DMS153 (cell line): ENCODE measurements around the gene PPP1R15B.

Source experiments
- DNase-seq: peaks from one replicate; lab custom pipeline; 2025; lab: John Stamatoyannopoulos, UW

Gene PPP1R15B

DNA sequence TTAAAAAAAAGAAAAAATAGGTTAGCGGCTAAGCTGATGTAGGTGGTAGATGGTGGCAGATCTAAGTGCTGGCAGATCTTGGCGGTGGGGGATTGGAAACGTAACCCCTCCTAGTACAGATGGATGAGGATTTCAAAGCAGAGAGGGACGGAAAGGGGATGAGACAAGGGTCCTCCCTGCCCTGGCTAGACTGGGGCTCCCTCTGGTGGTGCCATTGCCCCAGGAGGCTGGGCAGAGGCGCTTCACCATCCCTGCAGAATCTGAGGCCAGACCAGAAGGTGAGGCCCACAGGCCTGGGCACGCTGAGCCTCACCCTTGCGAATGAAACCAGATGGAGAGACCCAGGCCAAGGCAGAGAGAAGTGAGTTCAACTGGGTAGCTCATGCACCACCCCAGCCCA is 44.9 kb downstream of the PPP1R15B start:
- DNase-seq = no peak

DNA sequence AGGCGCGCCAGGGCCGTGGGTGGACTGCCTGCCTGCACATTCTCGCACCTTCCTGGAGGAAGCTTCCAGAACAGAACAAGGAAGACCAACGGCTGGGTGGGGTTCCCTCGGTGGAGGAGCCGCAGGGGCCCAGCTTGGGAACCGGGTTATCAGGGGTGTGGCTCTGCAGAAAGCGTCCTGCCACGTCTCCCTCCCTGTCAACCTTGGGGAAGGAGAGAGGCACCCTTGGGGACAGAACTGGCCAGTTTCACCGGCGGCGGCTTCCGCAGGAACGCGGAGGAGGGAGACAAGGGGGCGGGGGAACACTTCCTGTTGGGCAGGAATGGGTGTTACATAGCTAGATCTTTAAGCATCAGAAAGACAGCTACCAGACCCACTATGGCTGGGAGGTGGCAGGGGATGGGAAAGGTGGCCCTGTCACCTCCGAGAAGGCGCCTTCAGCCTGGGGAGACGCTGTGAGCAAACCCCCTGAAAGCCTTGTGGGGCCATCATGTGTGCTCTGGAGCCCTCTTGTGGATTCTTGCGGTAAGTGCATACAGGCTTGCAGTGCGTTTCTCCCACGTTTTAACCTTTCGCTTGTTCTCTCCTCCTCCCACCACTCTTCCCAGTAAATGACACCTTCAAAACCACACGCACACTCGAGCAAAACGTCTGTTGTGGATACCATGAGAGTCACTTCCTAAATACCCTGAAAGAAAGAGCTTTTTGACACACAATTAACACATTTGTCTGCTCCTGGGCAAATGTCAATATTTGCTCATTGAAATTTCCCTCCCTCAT is 48.1 kb downstream of the PPP1R15B start:
- DNase-seq = peak; percentile 77

DNA sequence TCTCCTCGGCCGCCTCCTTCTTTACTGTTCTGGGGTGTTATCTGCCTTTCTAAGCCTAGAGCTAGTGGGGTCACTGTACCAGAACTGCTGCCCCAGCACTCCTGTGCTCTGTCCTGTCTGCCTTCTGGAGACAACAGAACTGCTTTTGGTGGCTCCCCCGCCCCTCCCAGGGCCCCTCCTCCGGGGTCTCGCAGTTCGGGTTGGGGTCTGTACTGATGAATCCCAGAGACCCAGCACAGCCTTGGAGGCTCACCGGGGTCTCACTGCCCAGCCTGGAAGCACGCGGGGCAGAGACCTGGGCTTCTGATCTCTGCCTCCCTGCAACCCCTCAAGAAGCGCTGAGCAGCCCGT is 48.7 kb downstream of the PPP1R15B start:
- no peak for DNase-seq

DNA sequence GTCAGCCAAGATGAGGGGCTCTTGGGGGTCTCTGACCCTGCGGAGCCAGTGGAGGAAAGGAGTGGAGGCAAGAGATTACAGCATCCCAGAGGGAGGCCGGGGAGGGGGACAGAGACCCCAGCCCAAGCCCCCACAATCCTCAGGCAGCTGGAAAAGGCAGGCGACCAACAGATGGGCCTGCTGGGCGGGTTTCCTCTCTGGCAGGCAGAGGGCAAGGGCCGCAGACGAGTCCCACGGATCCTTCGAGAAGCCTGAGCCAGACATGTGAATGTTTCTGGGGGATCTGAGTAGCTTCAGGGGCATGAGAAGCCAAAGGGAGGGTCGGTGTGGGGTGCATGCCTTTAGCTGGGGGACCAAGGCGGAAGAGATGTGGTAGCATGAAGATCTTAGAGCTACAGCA is 49.8 kb downstream of the PPP1R15B start:
- DNase-seq = no peak

DNA sequence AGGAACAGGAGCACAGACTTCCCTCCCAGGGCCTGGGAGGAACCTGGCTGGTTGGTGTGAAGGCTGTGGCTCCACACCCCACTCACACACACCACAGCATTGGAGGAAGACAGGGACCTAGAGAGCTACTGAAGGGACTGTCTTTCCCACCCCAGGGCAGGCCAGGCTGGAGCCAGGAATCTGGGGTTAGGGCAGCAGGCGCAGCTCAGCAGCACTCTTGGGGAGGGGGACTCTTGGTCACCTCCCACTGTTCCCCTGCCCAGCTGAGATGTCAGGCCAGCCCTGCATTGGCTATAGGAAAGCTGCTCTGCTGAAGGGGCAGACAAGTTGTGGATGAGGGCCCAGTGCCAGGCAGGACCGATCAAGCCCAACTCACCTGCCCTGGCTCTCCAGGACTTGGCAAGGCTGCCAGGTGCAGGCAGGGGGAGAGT is 50.3 kb downstream of the PPP1R15B start:
- no peak for DNase-seq

DNA sequence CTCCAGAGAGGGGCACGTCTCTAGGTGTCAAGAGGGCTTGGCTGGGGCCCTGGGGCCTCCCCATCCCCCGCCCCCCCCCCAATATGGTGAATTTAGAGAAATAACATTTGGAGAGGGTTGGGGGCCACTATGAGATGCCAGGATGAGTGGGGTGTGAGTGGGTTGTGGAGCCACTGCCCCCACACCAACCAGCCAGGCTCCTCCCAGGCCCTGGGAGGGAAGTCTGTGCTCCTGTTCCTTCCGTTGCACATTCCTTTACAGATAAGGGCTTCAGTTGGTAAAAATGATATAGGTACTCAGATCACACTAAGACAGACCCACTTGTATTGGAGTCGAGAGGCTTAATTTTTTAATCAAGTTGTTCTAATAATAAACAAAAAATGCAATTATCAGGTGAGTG is 51.3 kb downstream of the PPP1R15B start:
- DNase-seq = no peak

DNA sequence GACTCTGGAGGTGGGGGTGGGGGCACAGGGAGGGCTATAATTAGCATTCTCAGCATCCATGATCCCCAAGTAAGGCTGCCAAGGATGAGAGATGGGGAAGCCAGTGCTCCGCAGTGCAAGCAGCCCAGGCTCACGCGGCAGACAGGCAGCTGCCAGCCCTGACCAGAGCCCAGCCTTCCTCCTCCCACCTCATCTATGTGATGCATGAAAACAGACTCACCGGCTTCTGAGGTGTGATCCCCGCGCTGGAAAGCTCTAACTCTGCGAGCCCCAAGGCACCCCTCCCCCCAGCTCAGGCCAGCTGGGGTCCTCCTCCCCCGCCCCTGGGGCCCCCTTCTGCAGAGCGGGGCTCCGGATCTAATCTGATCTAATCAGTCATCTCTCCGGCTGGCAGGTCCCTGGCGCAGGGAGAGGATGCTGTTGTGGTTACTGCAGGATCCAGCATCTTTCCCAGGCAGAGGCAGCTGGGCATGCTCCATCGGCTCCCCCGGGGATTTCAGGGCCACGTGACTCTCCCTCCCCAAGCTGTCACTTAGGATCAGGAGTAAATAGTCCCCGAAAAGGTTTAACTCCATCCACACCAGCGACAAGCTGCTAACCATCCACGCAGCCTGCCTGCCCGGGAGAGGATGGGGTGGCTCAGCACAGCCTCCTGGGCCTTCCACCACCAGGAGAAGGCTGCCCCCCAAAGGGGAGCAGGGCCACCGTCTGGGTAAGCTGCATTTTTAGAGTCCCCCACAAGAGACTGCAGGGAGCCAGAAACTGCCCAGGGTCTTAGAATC is 52.0 kb downstream of the PPP1R15B start, which contains the start of gene PLEKHA6:
Gene PLEKHA6 (minus strand): TSS at position 456 of the 782 bp plus-strand sequence. CDS start 86,202 bp downstream, outside the sequence.
- peak; percentile 80 for DNase-seq

DNA sequence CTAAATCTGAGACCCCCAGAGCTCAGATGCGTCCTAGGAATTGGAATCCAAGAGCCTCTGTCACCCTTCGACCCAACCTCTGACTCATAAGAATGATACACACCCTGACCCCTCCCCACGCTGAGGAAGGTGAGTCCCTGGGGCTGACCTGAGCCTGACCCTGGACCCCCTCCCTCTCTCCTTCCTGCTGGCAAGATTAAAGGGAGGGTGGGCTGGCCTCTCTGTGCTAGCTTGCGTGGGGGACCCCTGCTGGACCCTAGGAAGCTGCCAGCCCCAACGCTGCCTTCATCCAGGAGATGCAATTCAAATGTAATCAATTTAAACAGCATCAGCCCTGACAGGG is 52.5 kb downstream of the PPP1R15B start:
- DNase-seq = no peak

DNA sequence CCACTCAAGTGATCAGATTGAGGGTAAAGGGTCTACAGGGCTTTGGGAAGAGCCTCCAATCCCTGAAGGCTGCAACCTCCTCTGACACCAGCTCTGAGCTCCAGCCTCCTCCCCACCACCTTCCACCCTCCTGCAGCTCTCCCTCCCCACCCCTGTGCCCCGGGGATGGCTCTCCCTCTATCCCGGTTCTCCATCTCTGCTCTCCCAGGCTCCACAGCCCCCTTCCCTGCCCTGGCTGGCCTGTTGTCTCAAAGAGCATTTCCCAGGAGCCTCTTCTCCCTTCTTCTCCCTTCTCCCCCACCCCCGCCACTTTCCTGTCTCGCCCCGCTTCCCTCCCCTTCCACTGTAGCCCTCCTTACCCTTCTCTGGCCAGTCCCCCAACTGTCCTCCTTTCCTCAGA is 53.0 kb downstream of the PPP1R15B start:
- DNase-seq = no peak

DNA sequence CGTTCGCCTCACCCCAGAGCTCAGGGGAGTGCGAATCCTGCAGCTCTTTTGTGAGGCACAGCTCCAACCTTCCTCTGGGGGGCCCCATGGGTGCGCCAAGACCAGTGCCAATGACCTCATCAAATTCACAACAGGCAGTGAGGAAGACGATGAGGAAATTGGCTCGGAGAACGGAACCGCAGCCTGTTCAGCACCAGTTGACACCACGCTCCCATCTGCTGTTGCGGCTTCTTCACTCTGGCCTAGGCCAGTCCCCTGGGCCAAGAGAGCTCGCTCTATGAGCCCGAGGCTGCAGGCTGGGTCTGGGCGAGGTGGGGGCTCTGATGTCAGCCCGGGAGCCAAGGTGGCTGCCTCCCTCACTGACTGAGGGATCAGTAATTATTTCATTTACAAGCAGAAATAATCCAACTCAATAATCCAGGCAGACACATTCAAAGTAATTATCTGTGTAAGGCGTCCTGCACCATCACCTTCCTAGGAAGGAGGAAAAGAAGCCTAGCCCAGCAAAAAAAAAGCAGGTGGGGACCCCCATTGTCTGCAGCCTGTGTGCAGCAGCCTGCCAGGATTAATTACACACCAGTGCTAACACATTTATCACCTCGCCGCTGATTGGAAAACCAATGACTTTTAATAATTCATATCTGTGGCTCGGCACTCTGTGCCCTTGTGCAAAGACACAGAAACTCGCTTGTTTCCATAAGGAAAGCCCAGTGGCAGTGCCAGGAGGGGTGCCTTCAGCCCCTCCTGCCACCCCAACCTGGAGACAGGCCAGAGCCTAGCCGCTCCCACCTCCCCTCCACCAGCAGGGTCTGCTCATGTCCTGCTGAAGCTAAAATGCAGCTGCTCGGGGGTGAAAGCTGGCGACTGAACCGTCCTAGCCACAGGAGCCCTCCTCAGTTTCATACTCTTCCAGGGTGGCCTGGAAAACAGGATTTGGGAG is 53.8 kb downstream of the PPP1R15B start:
- DNase-seq = no peak

DNA sequence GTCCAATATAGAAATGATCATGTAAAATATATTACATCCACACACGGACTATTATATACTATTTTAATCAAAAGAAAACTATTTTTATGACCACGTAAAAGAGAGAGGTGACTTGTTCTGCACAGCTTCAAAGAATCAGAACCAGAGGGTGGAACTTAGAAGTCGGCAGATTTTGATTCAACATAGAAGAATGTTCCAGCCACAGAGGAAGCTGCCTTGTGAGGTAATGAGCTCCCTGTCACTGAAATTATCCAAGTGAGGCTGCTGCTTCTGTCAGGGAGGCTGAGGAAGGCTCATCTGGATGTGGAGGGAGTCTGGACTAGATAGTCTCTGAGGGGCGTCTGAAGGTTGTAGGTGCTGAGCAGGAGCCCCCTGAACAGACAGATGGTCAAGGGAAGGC is 54.6 kb downstream of the PPP1R15B start:
- DNase-seq = no peak

DNA sequence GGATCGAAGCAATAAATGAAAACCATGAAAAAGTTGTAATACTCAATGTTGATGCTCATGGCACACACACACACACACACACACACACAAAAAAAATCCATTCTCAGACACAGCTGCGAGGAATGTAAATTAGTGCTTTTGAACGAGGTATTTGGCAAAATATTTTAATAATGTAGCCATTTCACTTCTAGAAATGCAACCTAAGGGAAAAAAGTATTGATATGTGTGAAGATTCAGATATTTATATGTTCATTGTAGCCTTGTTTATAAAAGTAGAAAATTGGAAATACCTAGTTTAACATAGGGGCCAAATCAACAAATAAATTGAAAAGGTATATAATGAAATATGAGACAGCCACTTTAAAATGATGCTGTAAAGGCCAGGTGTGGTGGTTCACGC is 55.7 kb downstream of the PPP1R15B start:
- no peak for DNase-seq

DNA sequence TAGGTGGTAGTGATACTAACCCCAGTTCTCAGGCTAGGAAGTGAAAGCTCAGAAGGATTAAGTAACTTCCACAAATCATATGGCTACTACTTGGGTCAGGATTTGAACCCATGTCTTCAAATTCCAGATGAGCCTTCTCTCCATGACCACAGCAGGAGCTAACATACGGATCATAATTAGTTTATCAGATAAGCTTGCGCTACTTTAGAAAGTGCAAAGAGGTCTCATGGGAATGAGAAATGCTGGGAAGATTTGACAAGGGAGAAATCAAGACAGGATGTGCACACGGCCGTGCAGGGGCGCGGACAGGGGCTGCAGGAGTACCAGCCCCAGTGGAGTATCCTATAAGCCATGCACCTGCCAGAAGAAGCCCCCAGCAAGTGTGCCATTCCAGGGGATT is 57.0 kb downstream of the PPP1R15B start:
- DNase-seq = no peak
